Measurements from ENCODE around the gene ADGRG1. TPM values are rescaled to one million over a fixed set of nuclear protein-coding genes. Genes with fewer than 3 reads are reported as not detected.

ADGRG1 gene
- total RNA-seq, 1 donor from 2014 or later: 97.7 TPM

DNA sequence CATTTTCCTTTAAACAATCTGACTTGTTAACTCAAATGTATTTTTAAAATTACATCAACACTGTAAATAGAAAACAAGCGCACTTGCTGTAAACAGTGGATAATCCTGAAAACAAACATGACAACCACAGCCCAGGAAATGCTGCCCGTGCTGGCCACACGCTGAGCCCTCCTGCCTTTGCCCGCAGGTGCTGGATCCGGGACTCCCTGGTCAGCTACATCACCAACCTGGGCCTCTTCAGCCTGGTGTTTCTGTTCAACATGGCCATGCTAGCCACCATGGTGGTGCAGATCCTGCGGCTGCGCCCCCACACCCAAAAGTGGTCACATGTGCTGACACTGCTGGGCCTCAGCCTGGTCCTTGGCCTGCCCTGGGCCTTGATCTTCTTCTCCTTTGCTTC lies 33.1 kb downstream of the ADGRG1 start:
- no peaks in the 10 kb centered on the region for H3K9me3 ChIP-seq
- intact Hi-C loops (cut with DNase I): loop anchor here (5.0 kb wide), 1 partner anchor 1626 kb away; no protein-coding TSS in a partner anchor
- H3K4me1 ChIP-seq: no peaks in the 10 kb centered on the region
- H3K27me3 ChIP-seq: no peaks in the 10 kb centered on the region
- H3K4me3 ChIP-seq: no peak overlapping the region
- no peak overlapping the region for H3K27ac ChIP-seq
- TF ChIP-seq POLR2A (IDR thresholded peaks at IDR 0.05) (no peak), POLR2AphosphoS5 (IDR thresholded peaks at IDR 0.05; ENCODE audit: insufficient read depth in 1 of 2, low read depth in 1 of 2) (no peak)
- TF ChIP-seq, protein P1, sequence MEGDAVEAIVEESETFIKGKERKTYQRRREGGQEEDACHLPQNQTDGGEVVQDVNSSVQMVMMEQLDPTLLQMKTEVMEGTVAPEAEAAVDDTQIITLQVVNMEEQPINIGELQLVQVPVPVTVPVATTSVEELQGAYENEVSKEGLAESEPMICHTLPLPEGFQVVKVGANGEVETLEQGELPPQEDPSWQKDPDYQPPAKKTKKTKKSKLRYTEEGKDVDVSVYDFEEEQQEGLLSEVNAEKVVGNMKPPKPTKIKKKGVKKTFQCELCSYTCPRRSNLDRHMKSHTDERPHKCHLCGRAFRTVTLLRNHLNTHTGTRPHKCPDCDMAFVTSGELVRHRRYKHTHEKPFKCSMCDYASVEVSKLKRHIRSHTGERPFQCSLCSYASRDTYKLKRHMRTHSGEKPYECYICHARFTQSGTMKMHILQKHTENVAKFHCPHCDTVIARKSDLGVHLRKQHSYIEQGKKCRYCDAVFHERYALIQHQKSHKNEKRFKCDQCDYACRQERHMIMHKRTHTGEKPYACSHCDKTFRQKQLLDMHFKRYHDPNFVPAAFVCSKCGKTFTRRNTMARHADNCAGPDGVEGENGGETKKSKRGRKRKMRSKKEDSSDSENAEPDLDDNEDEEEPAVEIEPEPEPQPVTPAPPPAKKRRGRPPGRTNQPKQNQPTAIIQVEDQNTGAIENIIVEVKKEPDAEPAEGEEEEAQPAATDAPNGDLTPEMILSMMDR (IDR thresholded peaks at IDR 0.05): no peak
- no peak for DNase-seq (ENCODE audit: extremely low spot score in 2 of 2)
- peaks cover 0 to 11% of the 10 kb centered on the region in 2 donors for H3K36me3 ChIP-seq

DNA sequence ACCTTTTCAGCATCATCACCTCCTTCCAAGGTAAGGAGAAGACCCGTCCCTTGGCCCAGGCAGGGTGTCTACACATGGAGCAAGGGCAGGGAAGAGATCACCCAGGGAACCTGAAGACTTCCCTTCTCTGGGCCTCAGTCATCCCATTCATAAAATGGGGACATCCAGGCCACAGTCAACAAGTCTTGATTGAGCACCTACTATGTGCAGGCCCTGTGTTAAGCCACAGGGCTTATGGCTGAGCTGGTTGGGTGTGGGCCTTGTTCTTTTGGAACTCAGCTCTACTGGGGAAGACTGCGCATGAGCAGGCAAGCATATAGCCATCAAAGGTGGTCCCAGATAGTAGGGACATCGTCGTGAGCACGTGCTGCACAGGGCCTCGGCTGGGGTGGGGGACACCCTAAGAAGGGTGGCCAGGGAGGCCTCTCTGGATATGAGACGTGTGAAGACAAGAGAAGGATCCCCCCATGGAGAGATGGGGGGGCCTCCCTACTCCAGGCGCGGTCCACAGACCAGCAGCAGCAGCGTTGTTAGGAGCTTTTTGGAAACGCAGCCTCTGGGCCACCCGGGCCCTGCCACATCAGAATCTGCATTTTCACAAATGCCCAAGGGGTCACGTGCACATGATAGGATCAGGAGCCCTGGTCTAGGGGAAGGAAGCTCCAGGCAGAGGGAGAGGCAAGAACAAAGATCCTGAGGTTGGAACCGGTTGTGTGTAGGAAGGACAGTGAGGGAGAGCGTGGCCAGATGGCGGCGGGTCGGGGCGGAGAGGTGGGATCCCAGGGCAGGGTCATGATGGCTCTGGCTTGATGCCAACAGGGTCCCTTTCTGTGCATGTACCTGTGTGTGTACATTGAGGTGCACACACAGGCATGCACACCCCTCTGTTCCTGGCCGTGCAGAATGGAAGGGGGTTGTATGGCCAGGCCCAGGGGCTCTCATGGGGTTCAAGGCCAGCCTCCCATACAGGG lies 33.8 kb downstream of the ADGRG1 start:
- Histone ChIP-seq H3K27me3 (no peaks in the 10 kb centered on the region), H3K9me3 (no peaks in the 10 kb centered on the region), H3K4me1 (no peaks in the 10 kb centered on the region), H3K27ac (no peak overlapping the region), H3K4me3 (no peak overlapping the region), H3K36me3 (peaks cover 0 to 6% of the 10 kb centered on the region in 2 donors)
- intact Hi-C loops (cut with DNase I): loop anchor here (5.0 kb wide), 1 partner anchor 1625 kb away; no protein-coding TSS in a partner anchor
- TF ChIP-seq POLR2AphosphoS5 (IDR thresholded peaks at IDR 0.05; ENCODE audit: insufficient read depth in 1 of 2, low read depth in 1 of 2) (no peak), POLR2A (IDR thresholded peaks at IDR 0.05) (no peak)
- TF ChIP-seq, protein P1 (IDR thresholded peaks at IDR 0.05): no peak
- no peak for DNase-seq (ENCODE audit: extremely low spot score in 2 of 2)

DNA sequence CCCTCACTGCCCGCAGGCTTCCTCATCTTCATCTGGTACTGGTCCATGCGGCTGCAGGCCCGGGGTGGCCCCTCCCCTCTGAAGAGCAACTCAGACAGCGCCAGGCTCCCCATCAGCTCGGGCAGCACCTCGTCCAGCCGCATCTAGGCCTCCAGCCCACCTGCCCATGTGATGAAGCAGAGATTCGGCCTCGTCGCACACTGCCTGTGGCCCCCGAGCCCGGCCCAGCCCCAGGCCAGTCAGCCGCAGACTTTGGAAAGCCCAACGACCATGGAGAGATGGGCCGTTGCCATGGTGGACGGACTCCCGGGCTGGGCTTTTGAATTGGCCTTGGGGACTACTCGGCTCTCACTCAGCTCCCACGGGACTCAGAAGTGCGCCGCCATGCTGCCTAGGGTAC lies 35.0 kb downstream of the ADGRG1 start:
- Histone ChIP-seq H3K27me3 (no peaks in the 10 kb centered on the region), H3K27ac (no peak overlapping the region), H3K4me1 (no peaks in the 10 kb centered on the region), H3K9me3 (no peaks in the 10 kb centered on the region), H3K36me3 (peaks cover 0 to 3% of the 10 kb centered on the region in 2 donors), H3K4me3 (no peak overlapping the region)
- intact Hi-C loops (cut with DNase I): loop anchor here (5.0 kb wide), 1 partner anchor 1624 kb away; no protein-coding TSS in a partner anchor
- DNase-seq (ENCODE audit: extremely low spot score in 2 of 2): no peak
- TF ChIP-seq, protein P1 (IDR thresholded peaks at IDR 0.05): no peak
- no peak for TF ChIP-seq POLR2A (IDR thresholded peaks at IDR 0.05)

DNA sequence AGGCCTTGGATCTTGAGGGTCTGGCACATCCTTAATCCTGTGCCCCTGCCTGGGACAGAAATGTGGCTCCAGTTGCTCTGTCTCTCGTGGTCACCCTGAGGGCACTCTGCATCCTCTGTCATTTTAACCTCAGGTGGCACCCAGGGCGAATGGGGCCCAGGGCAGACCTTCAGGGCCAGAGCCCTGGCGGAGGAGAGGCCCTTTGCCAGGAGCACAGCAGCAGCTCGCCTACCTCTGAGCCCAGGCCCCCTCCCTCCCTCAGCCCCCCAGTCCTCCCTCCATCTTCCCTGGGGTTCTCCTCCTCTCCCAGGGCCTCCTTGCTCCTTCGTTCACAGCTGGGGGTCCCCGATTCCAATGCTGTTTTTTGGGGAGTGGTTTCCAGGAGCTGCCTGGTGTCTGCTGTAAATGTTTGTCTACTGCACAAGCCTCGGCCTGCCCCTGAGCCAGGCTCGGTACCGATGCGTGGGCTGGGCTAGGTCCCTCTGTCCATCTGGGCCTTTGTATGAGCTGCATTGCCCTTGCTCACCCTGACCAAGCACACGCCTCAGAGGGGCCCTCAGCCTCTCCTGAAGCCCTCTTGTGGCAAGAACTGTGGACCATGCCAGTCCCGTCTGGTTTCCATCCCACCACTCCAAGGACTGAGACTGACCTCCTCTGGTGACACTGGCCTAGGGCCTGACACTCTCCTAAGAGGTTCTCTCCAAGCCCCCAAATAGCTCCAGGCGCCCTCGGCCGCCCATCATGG lies 35.7 kb downstream of the ADGRG1 start:
- DNase-seq (ENCODE audit: extremely low spot score in 2 of 2): no peak
- no peak for TF ChIP-seq POLR2AphosphoS5 (IDR thresholded peaks at IDR 0.05; ENCODE audit: insufficient read depth in 1 of 2, low read depth in 1 of 2)
- TF ChIP-seq, protein P1 (IDR thresholded peaks at IDR 0.05): no peak
- no peak for TF ChIP-seq POLR2A (IDR thresholded peaks at IDR 0.05)
- H3K4me3 ChIP-seq: no peak overlapping the region
- peaks cover 0 to 3% of the 10 kb centered on the region in 2 donors for H3K36me3 ChIP-seq
- intact Hi-C loops (cut with DNase I): loop anchor here (5.0 kb wide), 1 partner anchor 1623 kb away; no protein-coding TSS in a partner anchor
- H3K4me1 ChIP-seq: no peaks in the 10 kb centered on the region
- no peaks in the 10 kb centered on the region for H3K9me3 ChIP-seq
- H3K27me3 ChIP-seq: no peaks in the 10 kb centered on the region
- H3K27ac ChIP-seq: no peak overlapping the region

All from vagina (tissue), 2 donors.